GM19328 (cell line): ENCODE measurements around the gene SGSM1.

ENCODE experiments used
- ATAC-seq: cut with Tn5 transposase; IDR thresholded peaks from one replicate; pipeline ENCODE4 v1.9.1; 2021; ENCODE audit warnings: mild to moderate bottlenecking, moderate library complexity; ENCODE audit not compliant: unreplicated experiment

Gene SGSM1, protein sequence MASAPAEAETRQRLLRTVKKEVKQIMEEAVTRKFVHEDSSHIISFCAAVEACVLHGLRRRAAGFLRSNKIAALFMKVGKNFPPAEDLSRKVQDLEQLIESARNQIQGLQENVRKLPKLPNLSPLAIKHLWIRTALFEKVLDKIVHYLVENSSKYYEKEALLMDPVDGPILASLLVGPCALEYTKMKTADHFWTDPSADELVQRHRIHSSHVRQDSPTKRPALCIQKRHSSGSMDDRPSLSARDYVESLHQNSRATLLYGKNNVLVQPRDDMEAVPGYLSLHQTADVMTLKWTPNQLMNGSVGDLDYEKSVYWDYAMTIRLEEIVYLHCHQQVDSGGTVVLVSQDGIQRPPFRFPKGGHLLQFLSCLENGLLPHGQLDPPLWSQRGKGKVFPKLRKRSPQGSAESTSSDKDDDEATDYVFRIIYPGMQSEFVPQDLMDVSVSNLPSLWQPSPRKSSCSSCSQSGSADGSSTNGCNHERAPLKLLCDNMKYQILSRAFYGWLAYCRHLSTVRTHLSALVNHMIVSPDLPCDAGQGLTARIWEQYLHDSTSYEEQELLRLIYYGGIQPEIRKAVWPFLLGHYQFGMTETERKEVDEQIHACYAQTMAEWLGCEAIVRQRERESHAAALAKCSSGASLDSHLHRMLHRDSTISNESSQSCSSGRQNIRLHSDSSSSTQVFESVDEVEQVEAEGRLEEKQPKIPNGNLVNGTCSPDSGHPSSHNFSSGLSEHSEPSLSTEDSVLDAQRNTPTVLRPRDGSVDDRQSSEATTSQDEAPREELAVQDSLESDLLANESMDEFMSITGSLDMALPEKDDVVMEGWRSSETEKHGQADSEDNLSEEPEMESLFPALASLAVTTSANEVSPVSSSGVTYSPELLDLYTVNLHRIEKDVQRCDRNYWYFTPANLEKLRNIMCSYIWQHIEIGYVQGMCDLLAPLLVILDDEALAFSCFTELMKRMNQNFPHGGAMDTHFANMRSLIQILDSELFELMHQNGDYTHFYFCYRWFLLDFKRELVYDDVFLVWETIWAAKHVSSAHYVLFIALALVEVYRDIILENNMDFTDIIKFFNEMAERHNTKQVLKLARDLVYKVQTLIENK

GRCh38 chr22:24805790-24806662 is at the start of gene SGSM1:
Gene SGSM1 (plus strand): TSS chr22:24806211. CDS start chr22:24806326, 115 bp downstream.
- ATAC-seq: no peak

GRCh38 chr22:24758164-24758799 is 47.7 kb upstream of the SGSM1 start:
- no peak for ATAC-seq

GRCh38 chr22:24759765-24760164 is 46.2 kb upstream of the SGSM1 start:
- ATAC-seq: no peak

GRCh38 chr22:24760708-24761306 is 45.2 kb upstream of the SGSM1 start:
- no peak for ATAC-seq

- no peak for ATAC-seq
These were observed 43.9 kb upstream of the SGSM1 start for GRCh38 chr22:24761888-24762675.

GRCh38 chr22:24763872-24764485 is 42.0 kb upstream of the SGSM1 start:
- no peak for ATAC-seq

- ATAC-seq: no peak
These were observed 40.8 kb upstream of the SGSM1 start for GRCh38 chr22:24765166-24765565.

DNA sequence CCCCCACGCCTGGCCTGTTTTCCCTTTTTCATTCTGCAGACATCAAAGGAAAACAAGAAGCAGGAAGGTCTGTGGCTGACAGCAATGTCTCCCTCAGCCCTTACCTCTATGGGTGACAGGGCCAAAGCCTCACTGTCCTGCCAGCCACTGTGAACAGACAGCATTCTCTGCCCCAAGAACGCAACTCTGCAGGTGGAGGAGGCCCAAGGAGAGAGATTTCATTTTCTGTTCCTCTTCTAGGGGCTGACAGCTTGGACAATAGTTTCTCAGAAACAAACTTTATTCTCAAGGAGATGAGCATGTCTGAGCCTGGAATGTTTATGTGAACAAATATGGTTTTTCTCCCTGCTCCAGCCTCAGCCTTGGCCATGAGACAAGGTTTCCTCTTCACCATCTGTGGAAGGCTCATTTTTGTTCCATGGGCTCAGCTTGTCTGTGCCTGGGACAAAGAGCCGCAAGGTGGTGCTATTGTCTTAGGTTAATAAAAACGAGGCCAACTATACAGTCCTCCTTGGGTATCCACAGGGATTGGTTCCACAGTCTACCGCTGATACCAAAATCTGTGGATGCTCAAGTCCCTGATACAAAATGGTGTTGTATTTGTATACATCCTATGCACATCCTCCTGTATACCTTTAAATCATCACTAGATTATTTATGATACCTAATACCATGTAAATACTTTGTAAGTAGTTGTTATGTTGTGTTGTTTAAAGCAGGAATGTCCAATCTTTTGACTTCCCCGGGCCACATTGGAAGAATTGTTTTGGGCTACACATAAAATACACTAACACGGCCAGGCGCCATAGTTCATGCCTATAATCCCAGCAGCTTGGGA is 37.3 kb upstream of the SGSM1 start:
- ATAC-seq: no peak

GRCh38 chr22:24772493-24773220 is 33.4 kb upstream of the SGSM1 start:
- ATAC-seq: no peak

DNA sequence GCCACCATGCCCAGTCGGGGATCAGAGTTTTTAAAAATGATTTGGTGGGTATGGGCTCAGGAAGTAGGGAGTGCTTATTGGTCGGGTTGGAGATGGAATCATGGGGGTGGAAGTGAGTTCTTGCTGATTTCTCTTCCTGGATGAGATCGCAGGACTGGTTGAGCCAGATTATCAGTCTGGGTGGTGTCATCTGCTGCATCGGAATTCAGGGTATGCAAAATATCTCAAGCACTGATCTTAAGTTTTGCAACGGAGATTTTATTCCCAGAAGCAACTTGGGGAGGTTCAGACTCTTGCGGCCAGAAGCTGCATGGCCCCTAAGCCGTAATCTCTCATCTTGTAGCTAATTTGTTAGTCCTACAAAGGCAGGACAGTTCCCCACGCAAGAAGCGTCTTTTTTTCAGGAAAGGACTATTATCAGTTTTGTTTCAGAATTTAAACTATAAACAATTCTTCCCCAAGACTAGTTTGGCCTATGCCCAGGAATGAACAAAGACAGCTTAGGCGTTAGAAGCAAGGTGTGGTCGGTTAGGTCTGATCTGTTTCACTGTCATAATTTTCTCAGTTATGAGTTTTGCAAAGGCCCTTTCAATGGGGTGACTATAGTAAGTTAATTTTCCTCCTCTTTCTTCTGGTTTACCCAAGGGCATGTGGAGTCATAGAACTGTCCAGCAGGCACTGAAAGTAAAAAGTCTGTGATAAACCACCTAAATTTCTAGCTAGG is 30.1 kb upstream of the SGSM1 start:
- no peak for ATAC-seq

- ATAC-seq: no peak
These were observed 29.5 kb upstream of the SGSM1 start for GRCh38 chr22:24776525-24776924.

GRCh38 chr22:24789516-24789915 is 16.5 kb upstream of the SGSM1 start:
- ATAC-seq: no peak

GRCh38 chr22:24791362-24791761 is 14.6 kb upstream of the SGSM1 start:
- ATAC-seq: no peak

GRCh38 chr22:24796056-24796455 is 10.0 kb upstream of the SGSM1 start:
- ATAC-seq: no peak

- no peak for ATAC-seq
These were observed 9.2 kb upstream of the SGSM1 start for GRCh38 chr22:24796860-24797259.

DNA sequence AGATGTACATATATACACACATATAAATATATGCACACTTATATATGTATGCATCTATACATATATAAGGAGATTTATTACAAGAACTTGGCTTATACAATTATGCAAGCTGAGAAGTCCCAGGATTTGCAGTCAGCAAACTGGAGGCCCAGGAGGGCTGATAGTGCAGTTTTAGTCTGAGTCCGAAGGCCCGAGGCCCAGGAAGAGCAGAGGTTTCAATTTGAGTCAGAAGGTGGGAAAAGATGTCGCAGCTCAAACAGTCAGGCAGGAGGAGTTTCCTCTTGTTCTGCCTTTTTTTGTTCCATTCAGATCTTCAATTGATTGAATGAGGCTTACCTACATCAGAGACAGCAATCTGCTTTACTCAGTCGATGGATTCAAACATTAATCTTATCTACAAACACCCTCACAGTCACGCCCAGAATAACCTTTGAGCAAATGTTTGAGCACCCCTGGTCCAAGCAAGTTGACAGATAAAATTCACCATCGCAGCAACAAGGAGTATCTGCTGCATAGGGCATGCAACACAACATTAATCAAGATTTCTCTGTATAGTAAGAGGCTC is 4.0 kb upstream of the SGSM1 start:
- ATAC-seq: no peak
